SK-N-MC (cell line): ENCODE data around the gene CD99.
A peak's percentile ranks its signal among the peaks of the same experiment; 100 is the strongest.
"Not testable (repeated sequence)": the region's sequence is repeated elsewhere in the genome, so short reads cannot be mapped to it uniquely, and the experiment has no call there.

Source experiments
- DNase-seq: peaks from one replicate; pipeline ENCODE4 v3.0.0-alpha.2; 2011; ENCODE audit warnings: low read depth, low spot score
- H3K27ac ChIP-seq: fragments of 200-600 bp; sonication (generic); 2 replicates; pipeline ENCODE4 v1.5.1; 2016; ENCODE audit warnings: mixed run types
- H3K36me3 ChIP-seq: fragments of 200-600 bp; sonication (generic); 2 replicates; pipeline ENCODE4 v1.6.1; 2017; ENCODE audit warnings: antibody characterized with exemption, low read length, mixed read lengths; ENCODE audit not compliant: insufficient read depth
- H3K4me3 ChIP-seq: fragments of 200-600 bp; sonication (generic); 2 replicates; pipeline ENCODE4 v1.5.1; 2016
- H3K9ac ChIP-seq: fragments of 200-600 bp; sonication (generic); 2 replicates; pipeline ENCODE4 v1.8.0; 2017; ENCODE audit warnings: mixed run types, mixed read lengths; ENCODE audit not compliant: insufficient read length
- H3K9me3 ChIP-seq: fragments of 200-600 bp; sonication (generic); 2 replicates; pipeline ENCODE4 v1.6.1; 2017; ENCODE audit warnings: low read depth, mild to moderate bottlenecking, antibody characterized with exemption, low read length, moderate library complexity, mixed read lengths
- EZH2 ChIP-seq: fragments of 200-600 bp; sonication (generic); IDR thresholded peaks from one replicate; pipeline ENCODE4 v1.6.1; 2017; ENCODE audit warnings: antibody characterized with exemption
- FOXP2 ChIP-seq: optimal IDR thresholded peaks from 2 replicates; pipeline ENCODE3; 2011; ENCODE audit warnings: mild to moderate bottlenecking, moderate library complexity; ENCODE audit not compliant: insufficient read depth; ENCODE audit errors: extremely low read length, control extremely low read depth
- POLR2AphosphoS5 ChIP-seq: IDR thresholded peaks from 2 replicates; pipeline ENCODE4 v1.6.1; 2012; ENCODE audit warnings: mild to moderate bottlenecking, low read depth, low read length, borderline replicate concordance

The CD99 gene

GRCh38 chrX:2670978-2671377, 20.1 kb upstream of the CD99 start:
- Histone ChIP-seq H3K9me3 (no peaks in the 10 kb centered on the region), H3K4me3 (no peak overlapping the region), H3K36me3 (no peaks in the 10 kb centered on the region), H3K27ac (peak overlapping the region; percentile 70), H3K9ac (no peak overlapping the region)
- DNase-seq = no peak
- no peak for TF ChIP-seq EZH2
- no peak for TF ChIP-seq FOXP2
- no peak for TF ChIP-seq POLR2AphosphoS5

GRCh38 chrX:2672084-2672483, 19.0 kb upstream of the CD99 start:
- H3K9ac ChIP-seq = no peak overlapping the region
- H3K4me3 ChIP-seq = no peak overlapping the region
- H3K9me3 ChIP-seq = no peaks in the 10 kb centered on the region
- TF ChIP-seq EZH2 (no peak), FOXP2 (no peak), POLR2AphosphoS5 (no peak)
- no peak for DNase-seq
- no peak overlapping the region for H3K27ac ChIP-seq
- no peaks in the 10 kb centered on the region for H3K36me3 ChIP-seq

- H3K4me3 ChIP-seq = no peak overlapping the region
- no peak for DNase-seq
- H3K36me3 ChIP-seq = no peaks in the 10 kb centered on the region
- TF ChIP-seq POLR2AphosphoS5 (no peak), EZH2 (no peak), FOXP2 (no peak)
- no peaks in the 10 kb centered on the region for H3K9me3 ChIP-seq
- no peak overlapping the region for H3K27ac ChIP-seq
- H3K9ac ChIP-seq = no peak overlapping the region
Measured at GRCh38 chrX:2673611-2674010, 17.5 kb upstream of the CD99 start.

- DNase-seq, H3K4me3 ChIP-seq, H3K9ac ChIP-seq, H3K27ac ChIP-seq, H3K9me3 ChIP-seq, H3K36me3 ChIP-seq: not testable (repeated sequence)
Measured at GRCh38 chrX:2675657-2676200, 15.4 kb upstream of the CD99 start.

GRCh38 chrX:2676794-2677675, 14.1 kb upstream of the CD99 start:
- Histone ChIP-seq H3K9me3 (no peaks in the 10 kb centered on the region), H3K9ac (no peak overlapping the region), H3K27ac (no peak overlapping the region), H3K4me3 (no peak overlapping the region), H3K36me3 (no peaks in the 10 kb centered on the region)
- DNase-seq = no peak
- TF ChIP-seq EZH2 (no peak), FOXP2 (no peak), POLR2AphosphoS5 (no peak)

- no peak for TF ChIP-seq EZH2
- TF ChIP-seq POLR2AphosphoS5 = no peak
- no peak for TF ChIP-seq FOXP2
Measured at GRCh38 chrX:2677764-2678163, 13.3 kb upstream of the CD99 start.

GRCh38 chrX:2678583-2678982, 12.5 kb upstream of the CD99 start:
- Histone ChIP-seq H3K4me3 (no peak overlapping the region), H3K27ac (no peak overlapping the region), H3K9me3 (no peaks in the 10 kb centered on the region), H3K9ac (no peak overlapping the region), H3K36me3 (no peaks in the 10 kb centered on the region)
- TF ChIP-seq EZH2 (no peak), FOXP2 (no peak), POLR2AphosphoS5 (no peak)
- DNase-seq = no peak

More at GRCh38 chrX:2677764-2678163, 13.3 kb upstream of the CD99 start:
- H3K36me3 ChIP-seq = no peaks in the 10 kb centered on the region
- no peak for DNase-seq
- no peak overlapping the region for H3K9ac ChIP-seq
- no peak overlapping the region for H3K27ac ChIP-seq
- no peak overlapping the region for H3K4me3 ChIP-seq
- H3K9me3 ChIP-seq = no peaks in the 10 kb centered on the region

- Histone ChIP-seq H3K27ac (peak overlapping the region; percentile 89), H3K9me3 (no peaks in the 10 kb centered on the region), H3K4me3 (peak overlapping the region; percentile 51), H3K36me3 (no peaks in the 10 kb centered on the region), H3K9ac (no peak overlapping the region)
- no peak for TF ChIP-seq POLR2AphosphoS5
- TF ChIP-seq EZH2 = no peak
- peak; percentile 9 for TF ChIP-seq FOXP2
- no peak for DNase-seq
Measured at GRCh38 chrX:2679534-2680485, 11.3 kb upstream of the CD99 start.
